ENCODE results near the gene FBRS. TPM values are rescaled to one million over a fixed set of nuclear protein-coding genes. Genes with fewer than 3 reads are reported as not detected.

Gene FBRS
- total and polyA plus RNA-seq, 2 of the 13 experiments (the other 11 are each of a cell fraction or from before 2014, with no cell fraction given): 13.7 to 16.2 TPM

DNA sequence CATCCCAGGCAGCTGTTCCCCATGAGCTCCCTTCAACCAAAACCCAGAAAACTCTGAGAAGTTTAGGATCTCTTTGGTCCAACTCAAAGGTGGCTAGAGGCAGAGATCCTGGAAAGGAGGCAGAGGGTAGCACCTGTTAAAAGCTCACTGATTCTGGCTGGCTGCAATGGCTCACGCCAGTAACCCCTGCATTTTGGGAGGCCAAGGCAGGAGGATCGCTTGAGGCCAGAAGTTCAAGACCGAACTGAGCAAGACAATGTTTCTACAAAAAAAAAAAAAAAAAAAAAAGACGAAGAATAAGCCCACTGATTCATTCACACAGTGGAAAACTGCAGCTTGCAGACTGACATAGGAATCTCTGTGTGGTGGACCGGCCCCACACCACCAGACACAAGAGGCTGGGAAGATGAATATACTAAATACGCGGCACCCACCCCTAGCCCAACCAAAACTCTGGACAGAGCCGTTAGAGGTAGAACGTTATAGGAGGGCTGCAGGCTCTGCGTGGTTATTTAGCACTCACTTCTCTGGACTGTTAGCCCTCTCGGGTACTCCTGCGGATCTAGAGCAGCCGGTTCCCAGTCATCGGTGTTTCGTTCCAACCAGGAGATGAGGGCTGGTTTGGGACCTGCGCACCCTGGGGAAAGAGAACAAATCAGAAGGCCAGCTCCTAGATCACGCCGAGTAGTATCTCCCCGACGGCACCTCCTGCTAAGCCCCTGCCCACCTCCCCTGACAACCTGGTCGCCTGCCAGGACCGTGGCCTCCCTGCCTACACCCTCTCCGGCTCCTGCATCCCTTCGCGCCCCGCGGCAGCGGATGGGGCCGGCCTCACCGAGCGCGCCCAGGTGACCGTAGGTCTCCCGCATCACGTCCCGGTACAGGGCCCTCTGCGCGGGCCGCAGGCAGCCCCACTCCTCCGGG is 49.0 kb upstream of the FBRS start (continued):
- TF ChIP-seq ZSCAN12 (CRISPR knock-in tag; IDR thresholded peaks at IDR 0.05) (no peak), ZNF317 (CRISPR knock-in tag; IDR thresholded peaks at IDR 0.05) (no peak), ZBTB38 (CRISPR knock-in tag; IDR thresholded peaks at IDR 0.05) (peak; percentile 62; the same call in 1 of the 2 replicates), BRCA1 (CRISPR knock-in tag; IDR thresholded peaks at IDR 0.05) (no peak), PAF1 (CRISPR knock-in tag; IDR thresholded peaks at IDR 0.05) (no peak), KAT2B (IDR thresholded peaks at IDR 0.05; ENCODE audit: borderline replicate concordance, low read depth, low read length) (no peak), FOXA3 (CRISPR knock-in tag; IDR thresholded peaks at IDR 0.05) (no peak; the same call in 1 of the 2 replicates), ZNF263 (CRISPR knock-in tag; IDR thresholded peaks at IDR 0.05) (no peak; the same call in 1 of the 2 replicates), ZNF367 (CRISPR knock-in tag; IDR thresholded peaks at IDR 0.05; ENCODE audit: borderline replicate concordance) (no peak), NRL (CRISPR knock-in tag; IDR thresholded peaks at IDR 0.05; ENCODE audit: borderline replicate concordance) (no peak), ZNF790 (CRISPR knock-in tag; IDR thresholded peaks at IDR 0.05; ENCODE audit: borderline replicate concordance) (no peak), ZNF20 (CRISPR knock-in tag; IDR thresholded peaks at IDR 0.05) (0 out of 2 replicates have a peak, but pooled peaks have one; percentile 35), ZNF326 (CRISPR knock-in tag; IDR thresholded peaks at IDR 0.05; ENCODE audit: borderline replicate concordance) (no peak), EP300 (IDR thresholded peaks at IDR 0.05; ENCODE audit: low read depth in 2 of 2, low read length in 2 of 2) (no peak), EP300 (CRISPR knock-in tag; IDR thresholded peaks at IDR 0.05; ENCODE audit: borderline replicate concordance) (no peak), NFE2 (CRISPR knock-in tag; IDR thresholded peaks at IDR 0.05) (no peak), PHF21A (CRISPR knock-in tag; IDR thresholded peaks at IDR 0.05) (no peak), HNF4G (IDR thresholded peaks at IDR 0.05; ENCODE audit: borderline replicate concordance, low read depth, low read length) (no peak), HNF4G (CRISPR knock-in tag; IDR thresholded peaks at IDR 0.05; ENCODE audit: borderline replicate concordance, low read depth) (0 out of 2 replicates have a peak, but pooled peaks have one; percentile 14), ZNF660 (CRISPR knock-in tag; IDR thresholded peaks at IDR 0.05; ENCODE audit: borderline replicate concordance, low read depth) (no peak; the same call in 1 of the 2 replicates)
- TF ChIP-seq, protein P1, sequence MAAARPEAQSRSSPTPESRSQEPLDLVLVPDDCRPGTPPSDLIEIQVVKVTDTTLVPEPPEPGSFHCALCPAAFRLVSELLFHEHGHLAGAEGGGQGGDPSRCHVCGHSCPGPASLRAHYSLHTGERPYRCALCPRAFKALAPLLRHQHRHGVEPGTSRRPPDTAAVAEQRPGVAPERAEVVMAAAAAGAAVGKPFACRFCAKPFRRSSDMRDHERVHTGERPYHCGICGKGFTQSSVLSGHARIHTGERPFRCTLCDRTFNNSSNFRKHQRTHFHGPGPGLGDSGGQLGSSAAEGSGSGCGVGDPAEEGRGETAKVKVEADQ (CRISPR knock-in tag; IDR thresholded peaks at IDR 0.05; ENCODE audit: borderline replicate concordance): no peak; the same call in 1 of the 2 replicates
- TF ChIP-seq, protein P2, sequence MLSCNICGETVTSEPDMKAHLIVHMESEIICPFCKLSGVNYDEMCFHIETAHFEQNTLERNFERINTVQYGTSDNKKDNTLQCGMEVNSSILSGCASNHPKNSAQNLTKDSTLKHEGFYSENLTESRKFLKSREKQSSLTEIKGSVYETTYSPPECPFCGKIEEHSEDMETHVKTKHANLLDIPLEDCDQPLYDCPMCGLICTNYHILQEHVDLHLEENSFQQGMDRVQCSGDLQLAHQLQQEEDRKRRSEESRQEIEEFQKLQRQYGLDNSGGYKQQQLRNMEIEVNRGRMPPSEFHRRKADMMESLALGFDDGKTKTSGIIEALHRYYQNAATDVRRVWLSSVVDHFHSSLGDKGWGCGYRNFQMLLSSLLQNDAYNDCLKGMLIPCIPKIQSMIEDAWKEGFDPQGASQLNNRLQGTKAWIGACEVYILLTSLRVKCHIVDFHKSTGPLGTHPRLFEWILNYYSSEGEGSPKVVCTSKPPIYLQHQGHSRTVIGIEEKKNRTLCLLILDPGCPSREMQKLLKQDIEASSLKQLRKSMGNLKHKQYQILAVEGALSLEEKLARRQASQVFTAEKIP (CRISPR knock-in tag; IDR thresholded peaks at IDR 0.05; ENCODE audit: borderline replicate concordance): no peak
- TF ChIP-seq, protein P3, sequence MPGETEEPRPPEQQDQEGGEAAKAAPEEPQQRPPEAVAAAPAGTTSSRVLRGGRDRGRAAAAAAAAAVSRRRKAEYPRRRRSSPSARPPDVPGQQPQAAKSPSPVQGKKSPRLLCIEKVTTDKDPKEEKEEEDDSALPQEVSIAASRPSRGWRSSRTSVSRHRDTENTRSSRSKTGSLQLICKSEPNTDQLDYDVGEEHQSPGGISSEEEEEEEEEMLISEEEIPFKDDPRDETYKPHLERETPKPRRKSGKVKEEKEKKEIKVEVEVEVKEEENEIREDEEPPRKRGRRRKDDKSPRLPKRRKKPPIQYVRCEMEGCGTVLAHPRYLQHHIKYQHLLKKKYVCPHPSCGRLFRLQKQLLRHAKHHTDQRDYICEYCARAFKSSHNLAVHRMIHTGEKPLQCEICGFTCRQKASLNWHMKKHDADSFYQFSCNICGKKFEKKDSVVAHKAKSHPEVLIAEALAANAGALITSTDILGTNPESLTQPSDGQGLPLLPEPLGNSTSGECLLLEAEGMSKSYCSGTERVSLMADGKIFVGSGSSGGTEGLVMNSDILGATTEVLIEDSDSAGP (CRISPR knock-in tag; IDR thresholded peaks at IDR 0.05; ENCODE audit: borderline replicate concordance): no peak
- TF ChIP-seq, protein P4, sequence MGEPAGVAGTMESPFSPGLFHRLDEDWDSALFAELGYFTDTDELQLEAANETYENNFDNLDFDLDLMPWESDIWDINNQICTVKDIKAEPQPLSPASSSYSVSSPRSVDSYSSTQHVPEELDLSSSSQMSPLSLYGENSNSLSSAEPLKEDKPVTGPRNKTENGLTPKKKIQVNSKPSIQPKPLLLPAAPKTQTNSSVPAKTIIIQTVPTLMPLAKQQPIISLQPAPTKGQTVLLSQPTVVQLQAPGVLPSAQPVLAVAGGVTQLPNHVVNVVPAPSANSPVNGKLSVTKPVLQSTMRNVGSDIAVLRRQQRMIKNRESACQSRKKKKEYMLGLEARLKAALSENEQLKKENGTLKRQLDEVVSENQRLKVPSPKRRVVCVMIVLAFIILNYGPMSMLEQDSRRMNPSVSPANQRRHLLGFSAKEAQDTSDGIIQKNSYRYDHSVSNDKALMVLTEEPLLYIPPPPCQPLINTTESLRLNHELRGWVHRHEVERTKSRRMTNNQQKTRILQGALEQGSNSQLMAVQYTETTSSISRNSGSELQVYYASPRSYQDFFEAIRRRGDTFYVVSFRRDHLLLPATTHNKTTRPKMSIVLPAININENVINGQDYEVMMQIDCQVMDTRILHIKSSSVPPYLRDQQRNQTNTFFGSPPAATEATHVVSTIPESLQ (CRISPR knock-in tag; conservative IDR thresholded peaks at IDR 0.05): no peak
